Keratinocyte (primary cell): Measurements from ENCODE around the gene FAM107B. TPM values are rescaled to one million over a fixed set of nuclear protein-coding genes. Genes with fewer than 3 reads are reported as not detected.

ENCODE experiments used
- DNase-seq: peaks from one replicate; pipeline ENCODE4 v3.0.0-alpha.2; 2011; ENCODE audit warnings: low read depth, missing footprints, low spot score
- FAIRE-seq: peaks from 2 replicates; lab custom pipeline; 2011; peaks lifted over from hg19 to GRCh38; lab: Jason Lieb, UNC
- H2AFZ ChIP-seq: 2 replicates; pipeline ENCODE4 v1.6.0; 2012; ENCODE audit warnings: low read length, control low read depth, inconsistent platforms; ENCODE audit not compliant: control insufficient read depth
- H3K27ac ChIP-seq: 2 replicates; pipeline ENCODE4 v1.5.1; 2011; ENCODE audit warnings: low read length; ENCODE audit not compliant: control insufficient read depth, insufficient read depth
- H3K27me3 ChIP-seq: 3 replicates; pipeline ENCODE4 v1.6.0; 2011; ENCODE audit warnings: low read length; ENCODE audit not compliant: control insufficient read depth, insufficient read depth; ENCODE audit errors: extremely low read depth
- H3K36me3 ChIP-seq, 2 experiments: 2 replicates in 1 of 2; 3 replicates in 1 of 2; pipeline ENCODE4 v1.5.1; 2011; ENCODE audit warnings: low read length in 2 of 2, mild to moderate bottlenecking in 1 of 2; ENCODE audit not compliant: control insufficient read depth in 2 of 2, insufficient read depth in 2 of 2; ENCODE audit errors: extremely low read depth in 1 of 2
- H3K4me1 ChIP-seq: 3 replicates; pipeline ENCODE4 v1.5.1; 2011; ENCODE audit warnings: low read length; ENCODE audit not compliant: control insufficient read depth, insufficient read depth; ENCODE audit errors: extremely low read depth
- H3K4me2 ChIP-seq: 3 replicates; pipeline ENCODE4 v1.6.0; 2011; ENCODE audit warnings: low read depth, low read length; ENCODE audit not compliant: control insufficient read depth, insufficient read depth; ENCODE audit errors: extremely low read depth
- H3K4me3 ChIP-seq, 3 experiments: fragments of 200-600 bp in 1 of 3; sonication (generic) in 1 of 3; 2 replicates in 2 of 3; 3 replicates in 1 of 3; pipeline ENCODE4 v1.5.1; 2011 to 2016; ENCODE audit warnings: low read length in 3 of 3, mild to moderate bottlenecking in 3 of 3, control low read depth in 2 of 3, inconsistent platforms in 1 of 3, low read depth in 1 of 3, mixed read lengths in 1 of 3, mixed run types in 1 of 3, moderate library complexity in 1 of 3; ENCODE audit not compliant: control insufficient read depth in 2 of 3, insufficient read depth in 2 of 3; ENCODE audit errors: extremely low read depth in 1 of 3
- H3K79me2 ChIP-seq: 2 replicates; pipeline ENCODE4 v1.6.0; 2012; ENCODE audit warnings: low read length; ENCODE audit not compliant: control insufficient read depth, insufficient read depth
- H3K9ac ChIP-seq: 3 replicates; pipeline ENCODE4 v1.6.0; 2011; ENCODE audit warnings: low read length; ENCODE audit not compliant: control insufficient read depth, insufficient read depth; ENCODE audit errors: extremely low read depth
- H3K9me1 ChIP-seq: 3 replicates; pipeline ENCODE4 v1.6.0; 2011; ENCODE audit warnings: low read length; ENCODE audit not compliant: control insufficient read depth, insufficient read depth; ENCODE audit errors: extremely low read depth
- H3K9me3 ChIP-seq: 2 replicates; pipeline ENCODE4 v1.5.1; 2012; ENCODE audit warnings: low read depth, low read length; ENCODE audit not compliant: control insufficient read depth
- H4K20me1 ChIP-seq: 3 replicates; pipeline ENCODE4 v1.6.0; 2011; ENCODE audit warnings: low read length; ENCODE audit not compliant: control insufficient read depth, insufficient read depth; ENCODE audit errors: extremely low read depth
- EZH2 ChIP-seq: IDR thresholded peaks from one replicate; pipeline ENCODE4 v1.6.1; 2012; ENCODE audit warnings: inconsistent platforms, mild to moderate bottlenecking, low read length, moderate library complexity
- dilution Hi-C: fragments of 300-500 bp; cut with MboI; formaldehyde crosslinking; loops from one replicate; pipeline ENCODE4 v1.7.0; 2020; ENCODE audit warnings: low sequenced_read_pairs; ENCODE audit not compliant: extremely low pct_ligation_motif_present
- polyA plus RNA-seq, 5 experiments: library from polyadenylated mRNA; depleted of rRNA in 3 of 5; stranded (reverse) in 3 of 5; stranded (forward) in 1 of 5; unstranded in 1 of 5; fragments of >200 nt; gene quantifications; 1 replicate in 1 of 5; 2 replicates in 3 of 5; 3 replicates in 1 of 5; pipeline versions ENCODE4 v1.2.1 to v1.2.3, GENCODE V29; 2011 to 2012; ENCODE audit warnings: missing spikeins in 2 of 5, low read depth in 1 of 5, low replicate concordance in 1 of 5
- TF ChIP-seq, protein P1 (sequence below), 3 experiments: IDR thresholded peaks in 1 of 3; conservative IDR thresholded peaks in 1 of 3; optimal IDR thresholded peaks in 1 of 3; 2 replicates in 2 of 3; 3 replicates in 1 of 3; pipeline versions ENCODE3 to v1.5.1; 2011; ENCODE audit warnings: low read length in 3 of 3, mild to moderate bottlenecking in 3 of 3, moderate library complexity in 2 of 3, control low read depth in 1 of 3, inconsistent platforms in 1 of 3; ENCODE audit not compliant: insufficient read depth in 2 of 3; ENCODE audit errors: extremely low read depth in 1 of 3

The FAM107B gene
- polyA plus RNA-seq, 1 donor (not counting 4 experiments of a cell fraction or from before 2014, with no cell fraction given) = 8.7 TPM

DNA sequence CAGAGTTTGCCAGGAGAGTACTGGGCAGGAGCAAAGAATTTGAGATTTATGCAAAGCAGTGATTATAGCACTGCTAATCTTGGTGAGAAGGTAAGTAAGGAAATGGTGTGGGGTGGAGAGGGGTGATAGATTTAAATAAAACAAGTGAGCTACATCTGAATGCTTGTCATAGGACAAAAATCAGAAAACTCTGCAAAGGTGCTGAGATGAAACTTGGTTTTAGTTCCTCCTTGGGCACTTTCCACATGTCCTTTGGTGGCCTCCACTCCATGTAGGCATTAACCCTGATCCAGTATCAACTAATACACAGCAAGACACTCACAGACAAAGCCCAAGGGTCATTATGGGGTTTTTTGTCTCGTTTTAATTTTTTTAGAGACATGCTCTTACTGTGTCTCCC, 25.7 kb upstream of the FAM107B start:
- Histone ChIP-seq H3K4me1 (no peaks in the 10 kb centered on the region), H2AFZ (no peak overlapping the region), H3K9me3 (no peaks in the 10 kb centered on the region), H3K27me3 (no peaks in the 10 kb centered on the region), H3K4me3 (no peak overlapping the region), H3K9ac (no peak overlapping the region), H3K4me2 (no peak overlapping the region), H3K27ac (no peak overlapping the region), H3K79me2 (no peaks in the 10 kb centered on the region), H3K36me3 (no peaks in the 10 kb centered on the region), H4K20me1 (no peaks in the 10 kb centered on the region), H3K9me1 (no peaks in the 10 kb centered on the region)
- no peak for DNase-seq
- dilution Hi-C loops = no loop called here
- no peak for FAIRE-seq
- TF ChIP-seq, protein P1, sequence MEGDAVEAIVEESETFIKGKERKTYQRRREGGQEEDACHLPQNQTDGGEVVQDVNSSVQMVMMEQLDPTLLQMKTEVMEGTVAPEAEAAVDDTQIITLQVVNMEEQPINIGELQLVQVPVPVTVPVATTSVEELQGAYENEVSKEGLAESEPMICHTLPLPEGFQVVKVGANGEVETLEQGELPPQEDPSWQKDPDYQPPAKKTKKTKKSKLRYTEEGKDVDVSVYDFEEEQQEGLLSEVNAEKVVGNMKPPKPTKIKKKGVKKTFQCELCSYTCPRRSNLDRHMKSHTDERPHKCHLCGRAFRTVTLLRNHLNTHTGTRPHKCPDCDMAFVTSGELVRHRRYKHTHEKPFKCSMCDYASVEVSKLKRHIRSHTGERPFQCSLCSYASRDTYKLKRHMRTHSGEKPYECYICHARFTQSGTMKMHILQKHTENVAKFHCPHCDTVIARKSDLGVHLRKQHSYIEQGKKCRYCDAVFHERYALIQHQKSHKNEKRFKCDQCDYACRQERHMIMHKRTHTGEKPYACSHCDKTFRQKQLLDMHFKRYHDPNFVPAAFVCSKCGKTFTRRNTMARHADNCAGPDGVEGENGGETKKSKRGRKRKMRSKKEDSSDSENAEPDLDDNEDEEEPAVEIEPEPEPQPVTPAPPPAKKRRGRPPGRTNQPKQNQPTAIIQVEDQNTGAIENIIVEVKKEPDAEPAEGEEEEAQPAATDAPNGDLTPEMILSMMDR (optimal IDR thresholded peaks at IDR 0.05 in 1 of 3, IDR thresholded peaks at IDR 0.05 in 1 of 3, conservative IDR thresholded peaks at IDR 0.05 in 1 of 3; ENCODE audit: extremely low read depth in 1 of 3, insufficient read depth in 2 of 3, low read length in 3 of 3) = no peak
- TF ChIP-seq EZH2 = no peak

DNA sequence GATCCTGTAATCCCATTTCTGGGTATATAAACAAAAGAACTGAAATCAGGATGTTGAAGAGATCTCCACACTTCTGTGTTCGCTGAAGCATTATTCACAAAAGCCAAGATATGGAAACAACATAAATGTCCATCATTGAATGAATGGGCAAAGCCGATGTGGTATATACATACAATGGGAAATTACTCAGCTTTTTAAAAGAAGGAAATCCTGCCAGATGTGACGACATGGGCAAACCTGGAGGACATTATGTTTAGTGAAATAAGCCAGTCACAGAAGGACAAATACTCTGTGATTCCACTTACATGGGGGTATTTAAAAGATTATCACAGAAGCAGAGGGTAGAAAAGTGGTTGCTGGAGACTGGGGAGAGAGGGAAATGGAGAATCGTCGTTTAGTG, 23.9 kb upstream of the FAM107B start:
- no peak overlapping the region for H3K9ac ChIP-seq
- DNase-seq (no peak), FAIRE-seq (no peak)
- H3K4me1 ChIP-seq = no peaks in the 10 kb centered on the region
- H3K79me2 ChIP-seq = no peaks in the 10 kb centered on the region
- TF ChIP-seq EZH2 = no peak
- TF ChIP-seq, protein P1 (optimal IDR thresholded peaks at IDR 0.05 in 1 of 3, IDR thresholded peaks at IDR 0.05 in 1 of 3, conservative IDR thresholded peaks at IDR 0.05 in 1 of 3; ENCODE audit: extremely low read depth in 1 of 3, insufficient read depth in 2 of 3, low read length in 3 of 3) = no peak
- H3K4me3 ChIP-seq = no peak overlapping the region
- no peaks in the 10 kb centered on the region for H4K20me1 ChIP-seq
- H3K36me3 ChIP-seq = no peaks in the 10 kb centered on the region
- no peaks in the 10 kb centered on the region for H3K9me3 ChIP-seq
- H3K27ac ChIP-seq = no peak overlapping the region
- no peak overlapping the region for H3K4me2 ChIP-seq
- H3K27me3 ChIP-seq = no peaks in the 10 kb centered on the region
- H3K9me1 ChIP-seq = no peaks in the 10 kb centered on the region
- no peak overlapping the region for H2AFZ ChIP-seq
- dilution Hi-C loops = no loop called here
